Suprapubic skin (tissue), 4 donors: ENCODE data around the gene B9D1. TPM values are rescaled to one million over a fixed set of nuclear protein-coding genes. Genes with fewer than 3 reads are reported as not detected.

Experiments used
- DNase-seq, 2 donors: peaks; one replicate each; pipeline ENCODE4 v3.0.0-alpha.2; 2019; ENCODE audit warnings: low spot score in 2 of 2
- H3K27ac ChIP-seq: fragments of 200-600 bp; sonication (generic); one replicate; pipeline ENCODE4 v1.5.1; 2019
- H3K27me3 ChIP-seq: fragments of 200-600 bp; sonication (generic); one replicate; pipeline ENCODE4 v1.5.1; 2019
- H3K36me3 ChIP-seq: fragments of 200-600 bp; sonication (generic); one replicate; pipeline ENCODE4 v1.5.1; 2019
- H3K4me1 ChIP-seq: fragments of 200-600 bp; sonication (generic); one replicate; pipeline ENCODE4 v1.5.1; 2019
- H3K4me3 ChIP-seq: fragments of 200-600 bp; sonication (generic); one replicate; pipeline ENCODE4 v1.5.1; 2019; ENCODE audit warnings: mild to moderate bottlenecking
- H3K9me3 ChIP-seq: fragments of 200-600 bp; sonication (generic); one replicate; pipeline ENCODE4 v1.5.1; 2019
- EP300 ChIP-seq: sonication (generic); formaldehyde crosslinking; IDR thresholded peaks from one replicate; pipeline ENCODE4 v1.6.1; 2017; ENCODE audit warnings: antibody characterized with exemption
- POLR2A ChIP-seq, 2 donors: fragments of 450-650 bp; IDR thresholded peaks; one replicate each; pipeline ENCODE4 v1.6.1; 2017; ENCODE audit warnings: antibody characterized with exemption in 2 of 2, mild to moderate bottlenecking in 2 of 2, moderate library complexity in 2 of 2
- POLR2AphosphoS5 ChIP-seq, 3 donors: sonication (generic); formaldehyde crosslinking; IDR thresholded peaks; one replicate each; pipeline ENCODE4 v1.6.1; 2017; ENCODE audit warnings: antibody characterized with exemption in 3 of 3
- WGBS: methylation state at CpG from one replicate; pipeline ENCODE4 v1.1.5; 2018; 5-methylcytosine and 5-hydroxymethylcytosine counted together
- total RNA-seq, 4 donors: library from RNA; depleted of rRNA; stranded (reverse); fragments of >200 nt; gene quantifications; one replicate each; pipeline ENCODE4 v1.1.0, GENCODE V29; 2016
- TF ChIP-seq, protein P1 (sequence below), 2 donors: fragments of 200-600 bp in 1 of 2; fragments of 450-650 bp in 1 of 2; sonication (generic) in 1 of 2; IDR thresholded peaks; one replicate each; pipeline ENCODE4 v1.5.1; 2016 to 2019; ENCODE audit warnings: antibody characterized with exemption in 2 of 2, mild to moderate bottlenecking in 1 of 2, moderate library complexity in 1 of 2

B9D1 gene
- total RNA-seq, 4 donors from 2014 or later, result 10.7 to 21.7 (median 17.3) TPM

DNA sequence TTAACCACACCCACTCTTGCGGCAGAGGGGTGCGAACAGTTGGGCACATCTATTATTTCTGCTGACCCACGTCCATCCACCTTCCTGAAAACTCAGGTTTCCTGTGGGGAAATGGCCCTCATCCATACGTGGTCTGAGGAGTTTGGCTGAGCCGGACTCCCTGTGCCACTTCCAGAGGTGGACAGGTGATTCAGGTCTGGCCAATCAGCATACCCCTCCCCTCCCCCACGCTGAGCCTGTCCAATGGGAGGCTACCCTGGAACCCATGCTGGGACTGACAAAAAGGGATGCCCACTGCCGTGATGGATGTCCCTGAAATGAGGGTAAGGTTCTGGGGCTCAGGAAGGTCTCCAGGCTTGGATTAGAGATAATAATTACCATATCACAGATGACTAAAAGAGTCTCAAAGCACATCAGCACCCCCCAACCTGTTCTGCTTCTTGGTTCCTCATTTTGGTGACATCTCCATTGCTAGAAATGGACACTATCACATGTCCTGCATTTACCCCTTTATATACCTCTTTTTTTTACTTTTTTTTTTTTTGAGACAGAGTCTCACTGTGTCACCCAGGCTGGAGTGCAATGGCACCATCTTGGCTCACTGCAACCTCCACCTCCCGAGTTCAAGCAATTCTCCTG, 10.5 kb upstream of the B9D1 start:
- DNase-seq, result peak in 1 of 2 donors; percentile 45
- Histone ChIP-seq H3K27ac (no peak overlapping the region), H3K9me3 (no peaks in the 10 kb centered on the region), H3K36me3 (no peaks in the 10 kb centered on the region), H3K4me3 (no peak overlapping the region), H3K27me3 (no peaks in the 10 kb centered on the region), H3K4me1 (peaks cover 23% of the 10 kb centered on the region)
- TF ChIP-seq EP300 (no peak), POLR2A (IDR thresholded peaks at IDR 0.05) (no peak), POLR2AphosphoS5 (IDR thresholded peaks at IDR 0.05) (no peak)
- TF ChIP-seq, protein P1, sequence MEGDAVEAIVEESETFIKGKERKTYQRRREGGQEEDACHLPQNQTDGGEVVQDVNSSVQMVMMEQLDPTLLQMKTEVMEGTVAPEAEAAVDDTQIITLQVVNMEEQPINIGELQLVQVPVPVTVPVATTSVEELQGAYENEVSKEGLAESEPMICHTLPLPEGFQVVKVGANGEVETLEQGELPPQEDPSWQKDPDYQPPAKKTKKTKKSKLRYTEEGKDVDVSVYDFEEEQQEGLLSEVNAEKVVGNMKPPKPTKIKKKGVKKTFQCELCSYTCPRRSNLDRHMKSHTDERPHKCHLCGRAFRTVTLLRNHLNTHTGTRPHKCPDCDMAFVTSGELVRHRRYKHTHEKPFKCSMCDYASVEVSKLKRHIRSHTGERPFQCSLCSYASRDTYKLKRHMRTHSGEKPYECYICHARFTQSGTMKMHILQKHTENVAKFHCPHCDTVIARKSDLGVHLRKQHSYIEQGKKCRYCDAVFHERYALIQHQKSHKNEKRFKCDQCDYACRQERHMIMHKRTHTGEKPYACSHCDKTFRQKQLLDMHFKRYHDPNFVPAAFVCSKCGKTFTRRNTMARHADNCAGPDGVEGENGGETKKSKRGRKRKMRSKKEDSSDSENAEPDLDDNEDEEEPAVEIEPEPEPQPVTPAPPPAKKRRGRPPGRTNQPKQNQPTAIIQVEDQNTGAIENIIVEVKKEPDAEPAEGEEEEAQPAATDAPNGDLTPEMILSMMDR (IDR thresholded peaks at IDR 0.05), result no peak
- 89% methylated on average over 8 of the region's 8 CpGs for WGBS

DNA sequence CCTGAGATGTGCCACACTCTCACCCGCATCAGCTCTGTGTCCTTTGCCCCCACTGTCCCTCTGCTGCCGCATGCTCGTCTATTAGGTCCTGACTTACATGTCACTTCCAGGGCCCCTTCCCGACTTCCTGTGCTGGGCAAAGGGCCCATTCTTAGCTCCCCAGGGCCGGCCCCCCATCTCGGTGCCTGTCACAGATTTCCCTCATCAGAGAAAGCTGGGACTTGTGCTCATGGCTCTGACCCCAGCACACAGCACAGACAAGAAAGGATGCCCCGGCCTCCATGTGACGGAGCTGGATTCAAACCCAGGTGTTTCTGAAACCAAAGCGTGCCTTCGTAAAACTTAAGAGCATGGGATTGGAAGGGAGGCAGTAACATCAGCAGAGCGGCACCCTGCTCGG, 9.9 kb upstream of the B9D1 start:
- 91% methylated on average over 10 of the region's 12 CpGs for WGBS
- peaks cover 23% of the 10 kb centered on the region for H3K4me1 ChIP-seq
- DNase-seq, result peak in 1 of 2 donors; percentile 44
- H3K27me3 ChIP-seq, result no peaks in the 10 kb centered on the region
- no peaks in the 10 kb centered on the region for H3K9me3 ChIP-seq
- H3K27ac ChIP-seq, result no peak overlapping the region
- H3K4me3 ChIP-seq, result no peak overlapping the region
- H3K36me3 ChIP-seq, result no peaks in the 10 kb centered on the region
- TF ChIP-seq, protein P1 (IDR thresholded peaks at IDR 0.05), result no peak
- TF ChIP-seq POLR2AphosphoS5 (IDR thresholded peaks at IDR 0.05) (no peak), POLR2A (IDR thresholded peaks at IDR 0.05) (no peak)

DNA sequence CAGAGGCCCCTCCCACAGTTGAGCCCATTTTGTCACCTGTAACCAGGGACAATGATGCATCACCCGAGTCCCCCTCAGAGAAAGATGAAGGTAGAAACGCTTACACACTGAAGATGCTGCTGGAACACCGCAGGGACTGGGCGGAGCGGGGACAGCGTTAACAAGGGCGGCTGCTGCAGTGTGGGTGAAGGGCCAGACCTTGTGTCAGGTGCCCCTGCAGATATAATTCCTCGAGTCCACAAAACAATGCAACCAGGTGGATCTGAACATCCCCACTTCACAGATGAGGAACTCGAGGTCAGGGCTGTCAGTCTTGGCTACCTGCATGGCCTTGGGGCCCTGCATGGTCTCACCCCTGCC, 9.5 kb upstream of the B9D1 start:
- H3K4me1 ChIP-seq, result peaks cover 19% of the 10 kb centered on the region
- H3K9me3 ChIP-seq, result no peaks in the 10 kb centered on the region
- DNase-seq, result peak in 1 of 2 donors; percentile 58
- H3K27ac ChIP-seq, result no peak overlapping the region
- TF ChIP-seq, protein P1 (IDR thresholded peaks at IDR 0.05), result no peak
- no peak for TF ChIP-seq POLR2AphosphoS5 (IDR thresholded peaks at IDR 0.05)
- no peak for TF ChIP-seq POLR2A (IDR thresholded peaks at IDR 0.05)
- TF ChIP-seq EP300, result no peak
- H3K27me3 ChIP-seq, result no peaks in the 10 kb centered on the region
- H3K36me3 ChIP-seq, result no peaks in the 10 kb centered on the region
- no peak overlapping the region for H3K4me3 ChIP-seq
- WGBS, result 73% methylated on average over 9 of the region's 9 CpGs

DNA sequence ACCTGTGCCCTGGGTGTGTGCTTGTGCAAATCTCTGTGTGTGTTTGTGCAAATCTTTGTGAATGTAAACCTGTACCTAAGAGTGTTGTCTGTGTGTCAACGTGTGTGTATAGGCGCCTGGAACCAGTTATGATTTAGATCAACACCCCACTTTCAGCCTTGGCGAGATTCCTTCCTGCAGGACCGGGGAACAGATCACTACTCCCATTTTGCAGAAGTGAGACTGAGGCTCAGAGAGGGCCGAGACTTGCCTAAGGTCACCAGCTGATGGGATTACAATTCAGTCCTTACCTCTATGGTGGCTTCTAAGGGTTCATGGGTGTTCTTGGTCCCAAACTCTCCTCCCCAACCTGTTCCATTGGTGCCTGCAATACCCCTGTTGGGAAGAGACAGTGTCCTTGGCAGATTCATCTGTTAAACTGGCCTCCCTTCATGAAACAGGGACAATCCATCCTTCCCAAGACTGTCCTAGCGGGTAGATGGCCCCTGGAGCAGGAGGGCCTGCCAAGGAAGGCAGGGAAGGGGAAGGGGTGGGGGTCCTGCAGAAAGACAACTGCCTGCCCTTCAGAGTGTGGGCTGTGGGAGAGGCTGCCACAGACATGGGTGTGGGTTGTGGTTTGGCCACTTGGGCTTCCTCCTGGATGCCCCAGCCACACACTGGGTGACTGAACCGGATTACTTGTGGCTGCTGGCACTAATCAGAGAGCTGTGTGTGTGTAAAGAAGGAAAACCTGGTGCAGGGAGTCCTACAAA, 8.9 kb upstream of the B9D1 start:
- TF ChIP-seq EP300 (no peak), POLR2A (IDR thresholded peaks at IDR 0.05) (no peak), POLR2AphosphoS5 (IDR thresholded peaks at IDR 0.05) (no peak)
- TF ChIP-seq, protein P1 (IDR thresholded peaks at IDR 0.05), result no peak
- peak in 1 of 2 donors; percentile 57 for DNase-seq

DNA sequence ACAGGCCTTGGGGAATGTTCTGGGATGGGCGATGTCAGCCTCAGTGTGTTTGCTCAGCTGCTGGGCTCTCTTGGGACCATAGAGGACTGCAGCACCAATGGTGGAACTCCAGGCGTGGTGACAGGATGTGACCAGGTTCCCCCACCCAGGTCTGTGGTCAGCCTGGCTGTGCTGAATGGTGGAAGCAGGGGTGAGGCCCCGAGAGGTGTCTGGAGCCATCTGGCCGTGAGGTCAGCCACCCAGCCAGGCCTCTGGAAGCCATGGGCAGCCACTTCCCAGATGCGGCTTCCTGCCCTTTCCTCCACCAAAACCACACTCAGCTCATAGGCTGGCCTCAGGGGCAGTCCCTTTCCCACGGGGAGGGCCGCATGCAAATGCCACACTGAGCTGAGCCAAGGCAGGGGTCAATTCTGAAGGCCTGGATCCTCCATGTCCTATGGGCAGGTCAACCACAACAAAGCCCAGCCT, 8.0 kb upstream of the B9D1 start:
- Histone ChIP-seq H3K9me3 (no peaks in the 10 kb centered on the region), H3K4me1 (peaks cover 14% of the 10 kb centered on the region), H3K36me3 (no peaks in the 10 kb centered on the region), H3K27me3 (no peaks in the 10 kb centered on the region), H3K4me3 (no peak overlapping the region), H3K27ac (peak overlapping the region; percentile 59)
- peak; percentile 76 to 82 for DNase-seq
- no CpG with 5 or more reads among the region's 7 CpGs for WGBS
- TF ChIP-seq POLR2AphosphoS5 (IDR thresholded peaks at IDR 0.05), result no peak
- TF ChIP-seq, protein P1 (IDR thresholded peaks at IDR 0.05), result no peak
- TF ChIP-seq POLR2A (IDR thresholded peaks at IDR 0.05), result no peak
- TF ChIP-seq EP300, result no peak

More for the DNA sequence above, 8.9 kb upstream of the B9D1 start:
- Histone ChIP-seq H3K27me3 (no peaks in the 10 kb centered on the region), H3K36me3 (no peaks in the 10 kb centered on the region), H3K27ac (no peak overlapping the region), H3K9me3 (no peaks in the 10 kb centered on the region), H3K4me1 (peaks cover 14% of the 10 kb centered on the region), H3K4me3 (no peak overlapping the region)
- 82% methylated on average over 7 of the region's 7 CpGs for WGBS
